Transverse colon (tissue), 4 donors: ENCODE results near the gene PIAS1.

Experiments
- CTCF ChIP-seq, 5 experiments: fragments of 200-600 bp in 3 of 5; fragments of 450-650 bp in 2 of 5; sonication (generic) in 3 of 5; IDR thresholded peaks; 1 replicate in 2 of 5; 2 replicates in 3 of 5; pipeline ENCODE4 v1.5.1; 2016 to 2017; ENCODE audit warnings: antibody characterized with exemption in 5 of 5, inconsistent platforms in 3 of 5, mild to moderate bottlenecking in 2 of 5, moderate library complexity in 1 of 5
- POLR2A ChIP-seq: fragments of 450-650 bp; IDR thresholded peaks from one replicate; pipeline ENCODE4 v1.6.1; 2016; ENCODE audit warnings: antibody characterized with exemption, mild to moderate bottlenecking, moderate library complexity
- POLR2AphosphoS5 ChIP-seq, 3 donors: sonication (generic); formaldehyde crosslinking; IDR thresholded peaks; one replicate each; pipeline ENCODE4 v1.6.1; 2016; ENCODE audit warnings: antibody characterized with exemption in 3 of 3

GRCh38 chr15:68130851-68131250, 76.7 kb downstream of the PIAS1 start:
- no peak for TF ChIP-seq CTCF (IDR thresholded peaks at IDR 0.05)
- TF ChIP-seq POLR2A, result no peak
- TF ChIP-seq POLR2AphosphoS5 (IDR thresholded peaks at IDR 0.05), result no peak
